ENCODE data around the gene DMRTC2. TPM values are rescaled to one million over a fixed set of nuclear protein-coding genes. Genes with fewer than 3 reads are reported as not detected.

The DMRTC2 gene
- total RNA-seq, 1 experiment from 2014 or later, result not detected

DNA sequence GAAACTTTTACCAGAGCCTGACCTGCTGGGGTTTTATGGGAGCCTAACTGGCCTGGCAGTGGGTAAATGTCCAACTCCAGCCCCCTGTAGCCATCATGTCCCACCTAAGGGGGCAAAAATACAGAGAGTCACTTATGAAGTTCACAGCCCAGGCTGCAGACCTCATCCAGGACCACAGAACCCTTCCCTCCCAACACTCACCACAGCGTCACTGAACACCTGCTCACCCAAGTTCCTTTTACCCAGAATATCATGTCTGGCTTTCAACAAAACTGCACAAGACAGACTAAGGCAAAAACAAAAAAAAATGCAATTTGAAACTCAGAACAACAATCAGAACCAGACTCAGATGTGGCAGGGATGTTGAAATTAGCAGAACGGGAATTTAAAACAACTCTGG, 42.1 kb upstream of the DMRTC2 start:
- TF ChIP-seq EZH2phosphoT487 (IDR thresholded peaks at IDR 0.05; ENCODE audit: borderline replicate concordance, low read length), result no peak
- TF ChIP-seq EZH2 (IDR thresholded peaks at IDR 0.05; ENCODE audit: low read length, unreplicated experiment), result no peak
- TF ChIP-seq, protein P1, sequence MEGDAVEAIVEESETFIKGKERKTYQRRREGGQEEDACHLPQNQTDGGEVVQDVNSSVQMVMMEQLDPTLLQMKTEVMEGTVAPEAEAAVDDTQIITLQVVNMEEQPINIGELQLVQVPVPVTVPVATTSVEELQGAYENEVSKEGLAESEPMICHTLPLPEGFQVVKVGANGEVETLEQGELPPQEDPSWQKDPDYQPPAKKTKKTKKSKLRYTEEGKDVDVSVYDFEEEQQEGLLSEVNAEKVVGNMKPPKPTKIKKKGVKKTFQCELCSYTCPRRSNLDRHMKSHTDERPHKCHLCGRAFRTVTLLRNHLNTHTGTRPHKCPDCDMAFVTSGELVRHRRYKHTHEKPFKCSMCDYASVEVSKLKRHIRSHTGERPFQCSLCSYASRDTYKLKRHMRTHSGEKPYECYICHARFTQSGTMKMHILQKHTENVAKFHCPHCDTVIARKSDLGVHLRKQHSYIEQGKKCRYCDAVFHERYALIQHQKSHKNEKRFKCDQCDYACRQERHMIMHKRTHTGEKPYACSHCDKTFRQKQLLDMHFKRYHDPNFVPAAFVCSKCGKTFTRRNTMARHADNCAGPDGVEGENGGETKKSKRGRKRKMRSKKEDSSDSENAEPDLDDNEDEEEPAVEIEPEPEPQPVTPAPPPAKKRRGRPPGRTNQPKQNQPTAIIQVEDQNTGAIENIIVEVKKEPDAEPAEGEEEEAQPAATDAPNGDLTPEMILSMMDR (conservative IDR thresholded peaks at IDR 0.05; ENCODE audit: low read depth, low read length), result no peak
- peak overlapping the region; percentile 99 for H3K27ac ChIP-seq (ENCODE audit: low read length)
- no peak overlapping the region for H2AFZ ChIP-seq (ENCODE audit: low read length)
- ATAC-seq (no peak), DNase-seq (no peak)
- H3K36me3 ChIP-seq (ENCODE audit: low read depth, low read length), result no peaks in the 10 kb centered on the region
- H3K9ac ChIP-seq (ENCODE audit: low read length), result peak overlapping the region; percentile 74
- no peak overlapping the region for H3K4me2 ChIP-seq (ENCODE audit: low read length)
- no peaks in the 10 kb centered on the region for H4K20me1 ChIP-seq (ENCODE audit: low read length)
- intact Hi-C loops (cut with micrococcal nuclease), result no loop called here
- H3K9me3 ChIP-seq (ENCODE audit: low read length), result no peaks in the 10 kb centered on the region
- ChIA-PET CTCF (no interaction called here), POLR2A (ENCODE audit: unreplicated experiment) (no interaction called here)
- H3F3A ChIP-seq (ENCODE audit: low read length, unreplicated experiment), result no peaks in the 10 kb centered on the region
- H3K4me1 ChIP-seq (ENCODE audit: insufficient read depth, low read length), result peaks cover 40% of the 10 kb centered on the region
- no TSS peak for BruUV-seq (replicated peaks)
- no peak overlapping the region for H3K4me3 ChIP-seq (ENCODE audit: low read length)
- no peaks in the 10 kb centered on the region for H3K79me2 ChIP-seq (ENCODE audit: low read length)
- H3K27me3 ChIP-seq (ENCODE audit: low read length), result no peaks in the 10 kb centered on the region
- no peaks in the 10 kb centered on the region for H3K9me2 ChIP-seq (replicated peaks; ENCODE audit: low read length)

DNA sequence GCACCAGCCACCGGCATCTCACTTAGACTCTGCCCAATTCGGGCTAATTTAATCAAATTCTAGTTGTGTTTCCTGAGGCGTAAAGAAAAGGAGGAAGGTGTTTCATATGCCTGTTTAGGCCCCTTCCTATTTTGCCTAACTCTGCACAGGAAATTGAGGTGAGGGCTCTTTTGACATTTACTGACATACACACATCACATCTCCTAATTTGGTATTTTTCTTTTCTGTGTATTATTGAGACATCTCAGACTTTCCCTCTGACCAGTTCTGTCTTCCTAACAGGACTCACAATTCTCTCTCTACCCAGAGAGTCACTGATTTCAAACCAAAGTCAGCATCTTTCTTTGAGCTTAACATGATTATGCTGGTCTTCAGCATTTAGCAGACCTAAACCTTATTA, 40.5 kb upstream of the DMRTC2 start:
- H4K20me1 ChIP-seq (ENCODE audit: low read length), result no peaks in the 10 kb centered on the region
- no peak for TF ChIP-seq EZH2phosphoT487 (IDR thresholded peaks at IDR 0.05; ENCODE audit: borderline replicate concordance, low read length)
- TF ChIP-seq, protein P1 (conservative IDR thresholded peaks at IDR 0.05; ENCODE audit: low read depth, low read length), result no peak
- no peak for TF ChIP-seq EZH2 (IDR thresholded peaks at IDR 0.05; ENCODE audit: low read length, unreplicated experiment)
- POLR2A ChIA-PET (ENCODE audit: unreplicated experiment), result no interaction called here
- intact Hi-C loops (cut with micrococcal nuclease), result no loop called here
- no peaks in the 10 kb centered on the region for H3K79me2 ChIP-seq (ENCODE audit: low read length)
- H3K9ac ChIP-seq (ENCODE audit: low read length), result no peak overlapping the region
- H2AFZ ChIP-seq (ENCODE audit: low read length), result no peak overlapping the region
- no peaks in the 10 kb centered on the region for H3K27me3 ChIP-seq (ENCODE audit: low read length)
- BruUV-seq (replicated peaks), result no TSS peak
- no peaks in the 10 kb centered on the region for H3K9me2 ChIP-seq (replicated peaks; ENCODE audit: low read length)
- CTCF ChIA-PET, result no interaction called here
- H3K4me3 ChIP-seq (ENCODE audit: low read length), result no peak overlapping the region
- H3F3A ChIP-seq (ENCODE audit: low read length, unreplicated experiment), result no peaks in the 10 kb centered on the region
- ATAC-seq (no peak), DNase-seq (no peak)
- no peaks in the 10 kb centered on the region for H3K9me3 ChIP-seq (ENCODE audit: low read length)
- peaks cover 26% of the 10 kb centered on the region for H3K4me1 ChIP-seq (ENCODE audit: insufficient read depth, low read length)
- H3K4me2 ChIP-seq (ENCODE audit: low read length), result no peak overlapping the region
- H3K27ac ChIP-seq (ENCODE audit: low read length), result no peak overlapping the region
- H3K36me3 ChIP-seq (ENCODE audit: low read depth, low read length), result no peaks in the 10 kb centered on the region

DNA sequence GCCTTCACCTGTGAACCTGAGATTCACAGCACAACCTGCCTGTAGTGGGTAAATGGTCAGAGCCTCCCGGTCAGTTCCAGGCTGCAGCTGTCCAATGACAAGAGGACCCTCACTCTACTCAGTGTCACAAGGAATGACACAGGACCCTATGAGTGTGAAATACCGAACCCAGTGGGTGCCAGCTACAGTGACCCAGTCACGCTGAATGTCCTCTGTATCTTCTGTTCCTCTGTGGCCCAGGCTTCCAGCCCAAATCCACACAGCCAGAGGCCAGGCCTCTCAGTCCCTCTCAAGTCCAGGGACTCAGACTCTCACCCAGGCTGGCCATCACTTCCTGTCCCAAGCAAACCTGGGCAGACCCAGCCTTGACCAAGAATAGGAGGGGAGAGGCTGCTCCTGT, 37.7 kb upstream of the DMRTC2 start:
- Histone ChIP-seq H3K27ac (ENCODE audit: low read length) (no peak overlapping the region), H3K4me3 (ENCODE audit: low read length) (no peak overlapping the region), H3K36me3 (ENCODE audit: low read depth, low read length) (no peaks in the 10 kb centered on the region), H3K9me2 (replicated peaks; ENCODE audit: low read length) (no peaks in the 10 kb centered on the region), H3K79me2 (ENCODE audit: low read length) (no peaks in the 10 kb centered on the region), H3K9ac (ENCODE audit: low read length) (no peak overlapping the region), H3K27me3 (ENCODE audit: low read length) (no peaks in the 10 kb centered on the region), H3F3A (ENCODE audit: low read length, unreplicated experiment) (no peaks in the 10 kb centered on the region), H4K20me1 (ENCODE audit: low read length) (no peaks in the 10 kb centered on the region), H3K9me3 (ENCODE audit: low read length) (no peaks in the 10 kb centered on the region), H3K4me1 (ENCODE audit: insufficient read depth, low read length) (peaks cover 4% of the 10 kb centered on the region), H2AFZ (ENCODE audit: low read length) (no peak overlapping the region), H3K4me2 (ENCODE audit: low read length) (no peak overlapping the region)
- no peak for DNase-seq
- TF ChIP-seq, protein P1 (conservative IDR thresholded peaks at IDR 0.05; ENCODE audit: low read depth, low read length), result no peak
- TF ChIP-seq EZH2 (IDR thresholded peaks at IDR 0.05; ENCODE audit: low read length, unreplicated experiment) (no peak), EZH2phosphoT487 (IDR thresholded peaks at IDR 0.05; ENCODE audit: borderline replicate concordance, low read length) (no peak)
- POLR2A ChIA-PET (ENCODE audit: unreplicated experiment), result no interaction called here
- no peak for ATAC-seq
- CTCF ChIA-PET, result no interaction called here
- intact Hi-C loops (cut with micrococcal nuclease), result no loop called here
- BruUV-seq (replicated peaks), result no TSS peak
